ENCODE data around the gene SMAD4.

Gene SMAD4

GRCh38 chr18:51021226-51021965 is 8.6 kb upstream of the SMAD4 start:
- no peaks in the 10 kb centered on the region for H3K4me1 ChIP-seq (ENCODE audit: control insufficient read depth, insufficient read depth, low read length, poor library complexity, severe bottlenecking)
- 88 to 93% methylated on average over 2 to 3 of the region's 5 CpGs for WGBS, 2 experiments (ENCODE audit: insufficient coverage in 2 of 2)
- H3K27ac ChIP-seq (ENCODE audit: low read depth, low read length, severe bottlenecking): no peak overlapping the region
- no peaks in the 10 kb centered on the region for H3K9me3 ChIP-seq (ENCODE audit: control insufficient read depth, low read length)
- H3K36me3 ChIP-seq (ENCODE audit: control insufficient read depth, insufficient read depth, low read length): peaks cover 11% of the 10 kb centered on the region
- no peak overlapping the region for H3K4me3 ChIP-seq (ENCODE audit: extremely low read depth, insufficient read depth, low read length, poor library complexity, severe bottlenecking)

GRCh38 chr18:51025512-51025911 is 4.5 kb upstream of the SMAD4 start:
- no peak overlapping the region for H3K4me3 ChIP-seq (ENCODE audit: extremely low read depth, insufficient read depth, low read length, poor library complexity, severe bottlenecking)
- H3K27ac ChIP-seq (ENCODE audit: low read depth, low read length, severe bottlenecking): no peak overlapping the region
- no peaks in the 10 kb centered on the region for H3K9me3 ChIP-seq (ENCODE audit: control insufficient read depth, low read length)
- peaks cover 11% of the 10 kb centered on the region for H3K36me3 ChIP-seq (ENCODE audit: control insufficient read depth, insufficient read depth, low read length)
- WGBS, 2 experiments (ENCODE audit: insufficient coverage in 2 of 2): 100% methylated on average over 2 of the region's 2 CpGs
- H3K4me1 ChIP-seq (ENCODE audit: control insufficient read depth, insufficient read depth, low read length, poor library complexity, severe bottlenecking): peaks cover 10% of the 10 kb centered on the region

- H3K4me1 ChIP-seq (ENCODE audit: control insufficient read depth, insufficient read depth, low read length, poor library complexity, severe bottlenecking): peaks cover 10% of the 10 kb centered on the region
- no peak overlapping the region for H3K4me3 ChIP-seq (ENCODE audit: extremely low read depth, insufficient read depth, low read length, poor library complexity, severe bottlenecking)
- no peak overlapping the region for H3K27ac ChIP-seq (ENCODE audit: low read depth, low read length, severe bottlenecking)
- no peaks in the 10 kb centered on the region for H3K9me3 ChIP-seq (ENCODE audit: control insufficient read depth, low read length)
- 60 to 63% methylated on average over 2 to 3 of the region's 4 CpGs for WGBS, 2 experiments (ENCODE audit: insufficient coverage in 2 of 2)
- peaks cover 14% of the 10 kb centered on the region for H3K36me3 ChIP-seq (ENCODE audit: control insufficient read depth, insufficient read depth, low read length)
These were observed 1.7 kb upstream of the SMAD4 start for GRCh38 chr18:51028201-51028805.

GRCh38 chr18:51029378-51029693 is 677 bp upstream of the SMAD4 start:
- Histone ChIP-seq H3K9me3 (ENCODE audit: control insufficient read depth, low read length) (no peaks in the 10 kb centered on the region), H3K36me3 (ENCODE audit: control insufficient read depth, insufficient read depth, low read length) (peaks cover 20% of the 10 kb centered on the region), H3K4me1 (ENCODE audit: control insufficient read depth, insufficient read depth, low read length, poor library complexity, severe bottlenecking) (peaks cover 10% of the 10 kb centered on the region), H3K27ac (ENCODE audit: low read depth, low read length, severe bottlenecking) (peak overlapping the region; percentile 95), H3K4me3 (ENCODE audit: extremely low read depth, insufficient read depth, low read length, poor library complexity, severe bottlenecking) (peak overlapping the region; percentile 75)
- WGBS, 2 experiments (ENCODE audit: insufficient coverage in 2 of 2): 61 to 64% methylated on average over 8 to 9 of the region's 10 CpGs

GRCh38 chr18:51030537-51031258 is 685 bp downstream of the SMAD4 start:
- H3K27ac ChIP-seq (ENCODE audit: low read depth, low read length, severe bottlenecking): peak overlapping the region; percentile 95
- WGBS, 2 experiments (ENCODE audit: insufficient coverage in 2 of 2): 0% methylated on average over 32 to 33 of the region's 66 CpGs
- peak overlapping the region; percentile 75 for H3K4me3 ChIP-seq (ENCODE audit: extremely low read depth, insufficient read depth, low read length, poor library complexity, severe bottlenecking)
- no peaks in the 10 kb centered on the region for H3K9me3 ChIP-seq (ENCODE audit: control insufficient read depth, low read length)
- H3K36me3 ChIP-seq (ENCODE audit: control insufficient read depth, insufficient read depth, low read length): peaks cover 31% of the 10 kb centered on the region
- peaks cover 10% of the 10 kb centered on the region for H3K4me1 ChIP-seq (ENCODE audit: control insufficient read depth, insufficient read depth, low read length, poor library complexity, severe bottlenecking)

GRCh38 chr18:51032193-51032592 is 2.2 kb downstream of the SMAD4 start:
- H3K27ac ChIP-seq (ENCODE audit: low read depth, low read length, severe bottlenecking): no peak overlapping the region
- peaks cover 33% of the 10 kb centered on the region for H3K36me3 ChIP-seq (ENCODE audit: control insufficient read depth, insufficient read depth, low read length)
- H3K4me1 ChIP-seq (ENCODE audit: control insufficient read depth, insufficient read depth, low read length, poor library complexity, severe bottlenecking): peaks cover 10% of the 10 kb centered on the region
- H3K4me3 ChIP-seq (ENCODE audit: extremely low read depth, insufficient read depth, low read length, poor library complexity, severe bottlenecking): peak overlapping the region; percentile 21
- H3K9me3 ChIP-seq (ENCODE audit: control insufficient read depth, low read length): no peaks in the 10 kb centered on the region
- WGBS, 2 experiments (ENCODE audit: insufficient coverage in 2 of 2): 39% methylated on average over 3 of the region's 5 CpGs; no CpG with 5 or more reads in 1 of the 2 experiments

- Histone ChIP-seq H3K4me3 (ENCODE audit: extremely low read depth, insufficient read depth, low read length, poor library complexity, severe bottlenecking) (no peak overlapping the region), H3K36me3 (ENCODE audit: control insufficient read depth, insufficient read depth, low read length) (peaks cover 33% of the 10 kb centered on the region), H3K27ac (ENCODE audit: low read depth, low read length, severe bottlenecking) (no peak overlapping the region), H3K4me1 (ENCODE audit: control insufficient read depth, insufficient read depth, low read length, poor library complexity, severe bottlenecking) (no peaks in the 10 kb centered on the region), H3K9me3 (ENCODE audit: control insufficient read depth, low read length) (no peaks in the 10 kb centered on the region)
- WGBS, 2 experiments (ENCODE audit: insufficient coverage in 2 of 2): no CpG with 5 or more reads among the region's 2 CpGs
These were observed 7.2 kb downstream of the SMAD4 start for GRCh38 chr18:51037230-51037629.

- Histone ChIP-seq H3K27ac (ENCODE audit: low read depth, low read length, severe bottlenecking) (no peak overlapping the region), H3K9me3 (ENCODE audit: control insufficient read depth, low read length) (no peaks in the 10 kb centered on the region), H3K36me3 (ENCODE audit: control insufficient read depth, insufficient read depth, low read length) (peaks cover 29% of the 10 kb centered on the region), H3K4me1 (ENCODE audit: control insufficient read depth, insufficient read depth, low read length, poor library complexity, severe bottlenecking) (no peaks in the 10 kb centered on the region), H3K4me3 (ENCODE audit: extremely low read depth, insufficient read depth, low read length, poor library complexity, severe bottlenecking) (no peak overlapping the region)
- WGBS, 2 experiments (ENCODE audit: insufficient coverage in 2 of 2): 94 to 100% methylated on average over 3 of the region's 6 CpGs
These were observed 8.1 kb downstream of the SMAD4 start for GRCh38 chr18:51038110-51038509.

GRCh38 chr18:51039138-51040112 is 9.4 kb downstream of the SMAD4 start:
- WGBS, 2 experiments (ENCODE audit: insufficient coverage in 2 of 2): 89 to 95% methylated on average over 2 to 3 of the region's 8 CpGs
- no peak overlapping the region for H3K27ac ChIP-seq (ENCODE audit: low read depth, low read length, severe bottlenecking)
- H3K4me1 ChIP-seq (ENCODE audit: control insufficient read depth, insufficient read depth, low read length, poor library complexity, severe bottlenecking): no peaks in the 10 kb centered on the region
- H3K36me3 ChIP-seq (ENCODE audit: control insufficient read depth, insufficient read depth, low read length): peaks cover 24% of the 10 kb centered on the region
- no peaks in the 10 kb centered on the region for H3K9me3 ChIP-seq (ENCODE audit: control insufficient read depth, low read length)
- no peak overlapping the region for H3K4me3 ChIP-seq (ENCODE audit: extremely low read depth, insufficient read depth, low read length, poor library complexity, severe bottlenecking)

GRCh38 chr18:51041677-51042352 is 11.8 kb downstream of the SMAD4 start:
- WGBS, 2 experiments (ENCODE audit: insufficient coverage in 2 of 2): 100% methylated on average over 2 of the region's 3 CpGs; no CpG with 5 or more reads in 1 of the 2 experiments
- no peaks in the 10 kb centered on the region for H3K4me1 ChIP-seq (ENCODE audit: control insufficient read depth, insufficient read depth, low read length, poor library complexity, severe bottlenecking)
- H3K36me3 ChIP-seq (ENCODE audit: control insufficient read depth, insufficient read depth, low read length): peaks cover 16% of the 10 kb centered on the region
- no peak overlapping the region for H3K27ac ChIP-seq (ENCODE audit: low read depth, low read length, severe bottlenecking)
- H3K4me3 ChIP-seq (ENCODE audit: extremely low read depth, insufficient read depth, low read length, poor library complexity, severe bottlenecking): no peak overlapping the region
- H3K9me3 ChIP-seq (ENCODE audit: control insufficient read depth, low read length): no peaks in the 10 kb centered on the region
